ENCODE results near the gene ATP2A2.

DNA sequence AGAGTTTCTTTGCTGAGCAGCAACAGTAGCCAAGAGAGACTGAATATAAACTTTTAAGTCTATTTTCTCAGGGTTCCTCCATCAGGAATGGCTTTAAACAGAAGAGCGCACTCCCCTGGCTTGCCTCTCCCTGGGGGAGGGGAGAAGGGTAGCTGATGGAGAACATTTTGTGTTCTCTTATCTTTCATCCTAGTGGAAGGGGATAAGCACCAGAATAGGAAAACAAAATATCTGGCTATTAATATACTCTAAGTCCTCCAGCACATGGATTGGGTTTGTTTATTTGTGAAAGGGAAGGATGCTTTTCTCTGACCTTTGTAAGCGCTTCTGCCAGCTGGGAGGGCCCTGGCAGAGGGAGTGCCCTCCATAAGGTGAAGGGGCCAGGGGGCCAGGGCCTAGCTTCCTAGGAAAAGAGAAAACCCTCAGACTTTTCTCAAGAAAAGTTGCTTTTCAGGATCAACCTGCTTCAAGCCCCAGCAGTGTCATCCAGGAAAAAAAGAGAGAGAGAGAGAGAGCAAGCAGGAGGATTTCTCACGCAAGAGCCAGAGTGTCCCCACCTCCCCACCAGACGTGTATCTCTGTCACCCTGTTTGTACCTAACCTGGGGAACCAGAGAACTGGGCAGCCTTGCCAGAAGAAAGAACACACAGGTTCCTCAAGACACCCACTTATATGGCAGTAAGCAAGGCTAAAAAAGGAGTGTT lies 34.3 kb upstream of the ATP2A2 start:
- TF ChIP-seq, protein P1, sequence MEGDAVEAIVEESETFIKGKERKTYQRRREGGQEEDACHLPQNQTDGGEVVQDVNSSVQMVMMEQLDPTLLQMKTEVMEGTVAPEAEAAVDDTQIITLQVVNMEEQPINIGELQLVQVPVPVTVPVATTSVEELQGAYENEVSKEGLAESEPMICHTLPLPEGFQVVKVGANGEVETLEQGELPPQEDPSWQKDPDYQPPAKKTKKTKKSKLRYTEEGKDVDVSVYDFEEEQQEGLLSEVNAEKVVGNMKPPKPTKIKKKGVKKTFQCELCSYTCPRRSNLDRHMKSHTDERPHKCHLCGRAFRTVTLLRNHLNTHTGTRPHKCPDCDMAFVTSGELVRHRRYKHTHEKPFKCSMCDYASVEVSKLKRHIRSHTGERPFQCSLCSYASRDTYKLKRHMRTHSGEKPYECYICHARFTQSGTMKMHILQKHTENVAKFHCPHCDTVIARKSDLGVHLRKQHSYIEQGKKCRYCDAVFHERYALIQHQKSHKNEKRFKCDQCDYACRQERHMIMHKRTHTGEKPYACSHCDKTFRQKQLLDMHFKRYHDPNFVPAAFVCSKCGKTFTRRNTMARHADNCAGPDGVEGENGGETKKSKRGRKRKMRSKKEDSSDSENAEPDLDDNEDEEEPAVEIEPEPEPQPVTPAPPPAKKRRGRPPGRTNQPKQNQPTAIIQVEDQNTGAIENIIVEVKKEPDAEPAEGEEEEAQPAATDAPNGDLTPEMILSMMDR (IDR thresholded peaks at IDR 0.05), result no peak
- TF ChIP-seq EZH2 (IDR thresholded peaks at IDR 0.05; ENCODE audit: borderline replicate concordance, insufficient read depth, low read depth, low read length, poor library complexity, severe bottlenecking), result no peak

Measured in B cell (primary cell).